ENCODE data around the gene RBM38. TPM values are rescaled to one million over a fixed set of nuclear protein-coding genes. Genes with fewer than 3 reads are reported as not detected.

RBM38 gene
- polyA plus RNA-seq, 1 donor = 72.6 TPM

- no peak for DNase-seq
Measured at GRCh38 chr20:57456116-57456515, 64.9 kb downstream of the RBM38 start.

GRCh38 chr20:57457243-57458095 is 66.3 kb downstream of the RBM38 start:
- DNase-seq = no peak

GRCh38 chr20:57458400-57459160 is 67.4 kb downstream of the RBM38 start:
- DNase-seq = no peak

Other genes with a start within 250 kb of the RBM38 start
- 4.6 TPM for gene BMP7, start 124.8 kb upstream of the RBM38 start, polyA plus RNA-seq (ENCODE audit: insufficient read length)
- not detected for gene SPO11, start 61.6 kb upstream of the RBM38 start, polyA plus RNA-seq (ENCODE audit: insufficient read length)
- gene RAE1, start 40.1 kb upstream of the RBM38 start, polyA plus RNA-seq (ENCODE audit: insufficient read length) = 27.3 TPM
- gene CTCFL, start 133.7 kb downstream of the RBM38 start, polyA plus RNA-seq (ENCODE audit: insufficient read length) = 0.21 TPM
- gene PCK1, start 169.7 kb downstream of the RBM38 start, polyA plus RNA-seq (ENCODE audit: insufficient read length) = 3.2 TPM
- gene ZBP1, start 229.0 kb downstream of the RBM38 start, polyA plus RNA-seq (ENCODE audit: insufficient read length) = not detected

Measured in hindlimb muscle (tissue), 1 donor.